ENCODE measurements around the gene PTPRD.

DNA sequence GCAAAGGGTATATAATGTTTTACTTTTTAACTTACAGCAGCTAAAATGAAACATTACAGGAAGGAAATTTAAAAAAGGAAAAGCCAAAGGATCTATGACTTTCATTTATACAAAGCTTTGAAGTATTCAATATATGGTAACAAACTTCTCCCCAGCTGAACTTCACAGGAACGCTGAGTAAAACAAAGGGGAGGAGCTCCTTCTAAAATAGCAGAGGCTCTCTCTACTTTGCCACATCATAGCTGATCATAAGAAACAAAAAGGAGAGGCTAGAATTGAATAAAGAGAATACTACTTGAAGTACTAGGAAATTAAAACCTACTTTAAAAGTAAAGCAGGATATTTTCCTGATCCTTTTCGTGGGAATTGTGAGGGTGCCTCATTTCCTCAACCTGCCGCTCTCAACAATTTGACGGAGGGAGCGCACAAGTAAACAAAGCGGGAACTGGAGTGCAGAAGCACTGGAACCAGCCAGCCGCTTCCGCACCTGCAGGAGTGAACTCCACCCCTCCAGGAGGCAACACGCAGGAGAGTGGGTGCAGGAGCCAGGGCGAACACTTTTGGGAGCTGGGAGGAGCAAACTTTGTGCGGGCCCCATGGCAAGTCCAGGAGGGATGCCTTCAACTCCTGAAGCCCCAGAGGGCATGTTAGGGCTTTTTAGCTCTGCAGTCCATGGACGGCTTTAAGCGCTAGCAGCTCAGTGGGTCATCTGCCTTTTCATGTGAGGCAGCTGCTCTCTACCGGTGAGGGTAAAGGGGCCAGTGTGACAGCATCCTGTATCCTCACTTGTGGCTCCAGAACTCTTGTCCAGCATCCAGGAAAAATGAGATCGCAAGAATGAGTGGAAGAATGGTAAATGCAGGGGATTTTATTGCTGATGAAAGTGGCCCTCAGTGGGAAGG lies 757.4 kb downstream of the PTPRD start:
- TF ChIP-seq, protein P1, sequence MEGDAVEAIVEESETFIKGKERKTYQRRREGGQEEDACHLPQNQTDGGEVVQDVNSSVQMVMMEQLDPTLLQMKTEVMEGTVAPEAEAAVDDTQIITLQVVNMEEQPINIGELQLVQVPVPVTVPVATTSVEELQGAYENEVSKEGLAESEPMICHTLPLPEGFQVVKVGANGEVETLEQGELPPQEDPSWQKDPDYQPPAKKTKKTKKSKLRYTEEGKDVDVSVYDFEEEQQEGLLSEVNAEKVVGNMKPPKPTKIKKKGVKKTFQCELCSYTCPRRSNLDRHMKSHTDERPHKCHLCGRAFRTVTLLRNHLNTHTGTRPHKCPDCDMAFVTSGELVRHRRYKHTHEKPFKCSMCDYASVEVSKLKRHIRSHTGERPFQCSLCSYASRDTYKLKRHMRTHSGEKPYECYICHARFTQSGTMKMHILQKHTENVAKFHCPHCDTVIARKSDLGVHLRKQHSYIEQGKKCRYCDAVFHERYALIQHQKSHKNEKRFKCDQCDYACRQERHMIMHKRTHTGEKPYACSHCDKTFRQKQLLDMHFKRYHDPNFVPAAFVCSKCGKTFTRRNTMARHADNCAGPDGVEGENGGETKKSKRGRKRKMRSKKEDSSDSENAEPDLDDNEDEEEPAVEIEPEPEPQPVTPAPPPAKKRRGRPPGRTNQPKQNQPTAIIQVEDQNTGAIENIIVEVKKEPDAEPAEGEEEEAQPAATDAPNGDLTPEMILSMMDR (conservative IDR thresholded peaks at IDR 0.05; ENCODE audit: low read length), result no peak
- no peak for TF ChIP-seq EZH2phosphoT487 (IDR thresholded peaks at IDR 0.05; ENCODE audit: borderline replicate concordance)

Measured in Loucy (cell line).